Fibroblast of pulmonary artery (primary cell): Measurements from ENCODE around the gene TRIB2.
A peak's percentile ranks its signal among the peaks of the same experiment; 100 is the strongest.
"Not testable (repeated sequence)": the region's sequence is repeated elsewhere in the genome, so short reads cannot be mapped to it uniquely, and the experiment has no call there.

Source experiments
- DNase-seq: peaks from one replicate; pipeline ENCODE4 v3.0.0-alpha.2; 2010; ENCODE audit warnings: low read depth
- H3K4me3 ChIP-seq: replicated peaks from 2 replicates; pipeline ENCODE4 v1.5.1; 2011; ENCODE audit warnings: low read depth, mild to moderate bottlenecking, control low read depth, low read length, moderate library complexity
- TF ChIP-seq, protein P1 (sequence below): IDR thresholded peaks from 2 replicates; pipeline ENCODE4 v1.5.1; 2011; ENCODE audit warnings: mild to moderate bottlenecking, control low read depth, low read length, inconsistent platforms; ENCODE audit errors: missing control alignments

Gene TRIB2

GRCh38 chr2:12676771-12677170, 40.0 kb upstream of the TRIB2 start:
- no peak for DNase-seq
- TF ChIP-seq, protein P1, sequence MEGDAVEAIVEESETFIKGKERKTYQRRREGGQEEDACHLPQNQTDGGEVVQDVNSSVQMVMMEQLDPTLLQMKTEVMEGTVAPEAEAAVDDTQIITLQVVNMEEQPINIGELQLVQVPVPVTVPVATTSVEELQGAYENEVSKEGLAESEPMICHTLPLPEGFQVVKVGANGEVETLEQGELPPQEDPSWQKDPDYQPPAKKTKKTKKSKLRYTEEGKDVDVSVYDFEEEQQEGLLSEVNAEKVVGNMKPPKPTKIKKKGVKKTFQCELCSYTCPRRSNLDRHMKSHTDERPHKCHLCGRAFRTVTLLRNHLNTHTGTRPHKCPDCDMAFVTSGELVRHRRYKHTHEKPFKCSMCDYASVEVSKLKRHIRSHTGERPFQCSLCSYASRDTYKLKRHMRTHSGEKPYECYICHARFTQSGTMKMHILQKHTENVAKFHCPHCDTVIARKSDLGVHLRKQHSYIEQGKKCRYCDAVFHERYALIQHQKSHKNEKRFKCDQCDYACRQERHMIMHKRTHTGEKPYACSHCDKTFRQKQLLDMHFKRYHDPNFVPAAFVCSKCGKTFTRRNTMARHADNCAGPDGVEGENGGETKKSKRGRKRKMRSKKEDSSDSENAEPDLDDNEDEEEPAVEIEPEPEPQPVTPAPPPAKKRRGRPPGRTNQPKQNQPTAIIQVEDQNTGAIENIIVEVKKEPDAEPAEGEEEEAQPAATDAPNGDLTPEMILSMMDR: no peak
- no peak overlapping the region for H3K4me3 ChIP-seq

DNA sequence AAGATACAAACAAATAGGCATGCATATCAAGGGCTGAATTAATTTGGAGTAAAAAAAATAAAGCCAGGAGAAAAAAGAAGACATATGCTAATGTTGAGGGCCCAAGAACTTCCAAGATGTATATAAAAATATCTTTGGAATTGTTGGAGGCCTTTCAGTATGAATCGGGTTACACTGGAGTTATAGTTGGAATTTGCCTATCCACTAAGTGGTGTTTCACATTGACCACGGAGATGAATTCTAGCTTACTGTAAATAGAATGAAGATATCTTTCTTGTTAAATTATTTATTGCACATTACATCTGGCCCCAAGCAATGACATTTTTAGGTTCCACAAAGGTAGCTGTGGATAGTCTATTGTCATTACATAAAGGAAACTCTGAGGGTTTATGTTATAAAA, 38.5 kb upstream of the TRIB2 start:
- no peak for DNase-seq
- TF ChIP-seq, protein P1: no peak
- no peak overlapping the region for H3K4me3 ChIP-seq

DNA sequence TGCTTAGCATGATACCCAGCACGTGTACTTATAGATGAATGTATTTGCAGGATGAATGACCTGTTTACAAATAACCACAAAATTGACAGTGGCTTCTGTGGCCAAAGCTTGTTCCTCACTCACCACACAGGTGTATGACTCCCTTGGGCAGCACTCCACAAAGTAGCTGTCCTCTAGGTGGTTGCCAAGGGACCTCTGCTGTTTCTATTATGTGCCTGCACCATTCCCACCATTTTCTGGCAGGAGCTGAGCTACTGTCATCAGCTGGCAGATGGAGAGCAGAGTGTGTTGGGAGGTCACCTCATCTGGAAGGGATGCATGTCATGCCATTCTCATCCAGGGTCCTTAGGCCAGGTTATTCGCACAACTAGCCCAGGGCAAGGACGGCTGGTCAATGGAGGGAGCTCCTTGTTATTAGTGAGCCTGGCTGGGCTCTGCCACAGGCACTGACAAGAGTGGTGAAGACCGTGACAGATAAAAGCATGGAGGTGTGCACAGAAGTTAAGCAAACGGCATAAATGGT, 37.1 kb upstream of the TRIB2 start:
- DNase-seq: no peak
- TF ChIP-seq, protein P1: no peak
- no peak overlapping the region for H3K4me3 ChIP-seq

DNA sequence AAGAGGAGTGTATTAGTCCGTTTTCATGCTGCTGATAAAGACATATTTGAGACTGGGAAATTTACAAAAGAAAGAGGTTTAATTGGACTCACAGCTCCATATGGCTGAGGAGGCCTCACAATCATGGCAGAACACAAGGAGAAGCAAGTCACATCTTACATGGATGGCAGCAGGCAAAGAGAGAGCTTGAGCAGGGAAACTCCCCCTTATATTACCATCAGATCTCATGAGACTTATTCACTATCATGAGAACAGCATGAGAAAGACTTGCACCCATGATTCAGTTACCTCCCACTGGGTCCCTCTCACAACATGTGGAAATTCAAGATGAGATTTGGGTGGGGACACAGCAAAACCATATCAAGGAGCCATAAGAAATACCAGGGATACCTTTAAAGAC, 36.6 kb upstream of the TRIB2 start:
- DNase-seq: not testable (repeated sequence)

GRCh38 chr2:12682017-12682416, 34.7 kb upstream of the TRIB2 start:
- DNase-seq: no peak
- TF ChIP-seq, protein P1: no peak
- H3K4me3 ChIP-seq: no peak overlapping the region

More for the DNA sequence above, 36.6 kb upstream of the TRIB2 start:
- H3K4me3 ChIP-seq: not testable (repeated sequence)

DNA sequence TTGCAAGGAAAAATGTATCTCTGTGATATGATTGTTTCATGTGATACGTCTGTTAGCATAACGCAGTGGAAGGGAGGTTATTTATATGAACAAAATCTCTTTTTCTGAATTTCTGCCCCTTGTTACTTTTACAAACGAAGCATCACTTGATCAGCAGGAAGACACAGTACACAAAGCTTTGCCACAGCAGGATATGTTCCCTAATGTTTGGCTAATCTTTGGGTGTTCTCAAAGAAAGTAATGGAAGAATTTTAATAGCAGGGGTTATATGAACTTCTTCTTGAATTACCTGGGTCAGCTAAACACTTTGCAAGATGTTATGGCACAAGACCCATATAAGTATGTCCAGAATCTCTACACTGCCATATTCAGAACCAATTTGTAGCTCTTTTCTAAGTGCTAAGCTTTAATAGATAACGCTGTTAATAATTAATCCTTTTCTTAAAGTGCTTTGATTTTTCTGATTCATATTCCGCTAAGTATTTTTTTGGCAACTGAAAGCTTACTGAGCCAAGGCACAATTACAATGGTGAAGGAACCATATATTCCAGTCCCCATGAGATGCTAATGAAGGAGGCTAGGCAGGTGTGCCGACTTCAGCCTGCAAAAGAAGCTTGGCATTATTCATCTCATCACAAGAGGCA, 33.2 kb upstream of the TRIB2 start:
- no peak for DNase-seq
- no peak overlapping the region for H3K4me3 ChIP-seq
- TF ChIP-seq, protein P1: no peak

GRCh38 chr2:12684471-12684936, 32.2 kb upstream of the TRIB2 start:
- peak; percentile 82 for DNase-seq
- H3K4me3 ChIP-seq: peak overlapping the region; percentile 5
- TF ChIP-seq, protein P1: no peak
